Measurements from ENCODE around the gene TSPAN5. TPM values are rescaled to one million over a fixed set of nuclear protein-coding genes. Genes with fewer than 3 reads are reported as not detected.

The TSPAN5 gene
- total and polyA plus RNA-seq, 2 of the 4 experiments (the other 2 are of a cell fraction) = 64.8 to 79.6 TPM

DNA sequence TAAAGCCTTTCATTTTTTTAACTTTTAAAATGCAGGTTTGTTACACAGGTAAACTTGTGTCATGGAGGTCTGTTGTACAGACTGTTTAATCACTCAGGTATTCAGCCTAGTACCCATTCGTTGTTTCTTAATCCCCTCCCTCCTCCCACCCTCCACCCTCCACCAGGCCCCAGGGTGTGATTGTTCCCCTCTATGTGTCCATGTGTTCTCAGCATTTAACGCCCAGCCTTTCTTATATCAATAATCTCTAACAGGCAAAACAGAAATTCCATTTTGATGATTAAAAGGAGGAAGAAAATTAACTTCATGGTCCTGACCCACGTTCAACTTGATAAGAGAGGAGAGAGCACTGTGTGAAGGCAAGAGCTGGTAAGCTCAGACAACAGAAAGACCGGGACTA is 75.1 kb downstream of the TSPAN5 start:
- POLR2A ChIA-PET (ENCODE audit: unreplicated experiment) = no interaction called here
- intact Hi-C loops (cut with micrococcal nuclease) (no loop called here), in situ Hi-C loops (cut with MboI; ENCODE audit: low sequenced_read_pairs) (no loop called here), dilution Hi-C loops (cut with HindIII; ENCODE audit: low sequenced_read_pairs, unreplicated experiment) (no loop called here)
- CTCF ChIA-PET = no interaction called here
- TF ChIP-seq BHLHE40 (IDR thresholded peaks at IDR 0.05; ENCODE audit: low read depth, low read length) (no peak), FOS (IDR thresholded peaks at IDR 0.05; ENCODE audit: low read depth, low read length) (no peak), RAD21 (IDR thresholded peaks at IDR 0.05; ENCODE audit: low read length) (no peak), NFE2L2 (IDR thresholded peaks at IDR 0.05; ENCODE audit: low read depth, low read length) (no peak), POLR2A (IDR thresholded peaks at IDR 0.05; ENCODE audit: low read depth, low read length) (no peak), RCOR1 (IDR thresholded peaks at IDR 0.05; ENCODE audit: insufficient replicate concordance, low read length) (no peak), SMC3 (IDR thresholded peaks at IDR 0.05; ENCODE audit: low read depth, low read length) (no peak), MXI1 (IDR thresholded peaks at IDR 0.05; ENCODE audit: borderline replicate concordance, low read depth, low read length) (no peak), CEBPB (IDR thresholded peaks at IDR 0.05; ENCODE audit: low read depth, low read length) (no peak), CHD1 (IDR thresholded peaks at IDR 0.05; ENCODE audit: low read depth, low read length) (no peak)
- TF ChIP-seq, protein P1, sequence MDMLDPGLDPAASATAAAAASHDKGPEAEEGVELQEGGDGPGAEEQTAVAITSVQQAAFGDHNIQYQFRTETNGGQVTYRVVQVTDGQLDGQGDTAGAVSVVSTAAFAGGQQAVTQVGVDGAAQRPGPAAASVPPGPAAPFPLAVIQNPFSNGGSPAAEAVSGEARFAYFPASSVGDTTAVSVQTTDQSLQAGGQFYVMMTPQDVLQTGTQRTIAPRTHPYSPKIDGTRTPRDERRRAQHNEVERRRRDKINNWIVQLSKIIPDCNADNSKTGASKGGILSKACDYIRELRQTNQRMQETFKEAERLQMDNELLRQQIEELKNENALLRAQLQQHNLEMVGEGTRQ (IDR thresholded peaks at IDR 0.05; ENCODE audit: low read depth, low read length) = no peak
- TF ChIP-seq, protein P2, sequence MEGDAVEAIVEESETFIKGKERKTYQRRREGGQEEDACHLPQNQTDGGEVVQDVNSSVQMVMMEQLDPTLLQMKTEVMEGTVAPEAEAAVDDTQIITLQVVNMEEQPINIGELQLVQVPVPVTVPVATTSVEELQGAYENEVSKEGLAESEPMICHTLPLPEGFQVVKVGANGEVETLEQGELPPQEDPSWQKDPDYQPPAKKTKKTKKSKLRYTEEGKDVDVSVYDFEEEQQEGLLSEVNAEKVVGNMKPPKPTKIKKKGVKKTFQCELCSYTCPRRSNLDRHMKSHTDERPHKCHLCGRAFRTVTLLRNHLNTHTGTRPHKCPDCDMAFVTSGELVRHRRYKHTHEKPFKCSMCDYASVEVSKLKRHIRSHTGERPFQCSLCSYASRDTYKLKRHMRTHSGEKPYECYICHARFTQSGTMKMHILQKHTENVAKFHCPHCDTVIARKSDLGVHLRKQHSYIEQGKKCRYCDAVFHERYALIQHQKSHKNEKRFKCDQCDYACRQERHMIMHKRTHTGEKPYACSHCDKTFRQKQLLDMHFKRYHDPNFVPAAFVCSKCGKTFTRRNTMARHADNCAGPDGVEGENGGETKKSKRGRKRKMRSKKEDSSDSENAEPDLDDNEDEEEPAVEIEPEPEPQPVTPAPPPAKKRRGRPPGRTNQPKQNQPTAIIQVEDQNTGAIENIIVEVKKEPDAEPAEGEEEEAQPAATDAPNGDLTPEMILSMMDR (conservative IDR thresholded peaks at IDR 0.05; ENCODE audit: low read depth, low read length) = no peak
- TF ChIP-seq, protein P3, sequence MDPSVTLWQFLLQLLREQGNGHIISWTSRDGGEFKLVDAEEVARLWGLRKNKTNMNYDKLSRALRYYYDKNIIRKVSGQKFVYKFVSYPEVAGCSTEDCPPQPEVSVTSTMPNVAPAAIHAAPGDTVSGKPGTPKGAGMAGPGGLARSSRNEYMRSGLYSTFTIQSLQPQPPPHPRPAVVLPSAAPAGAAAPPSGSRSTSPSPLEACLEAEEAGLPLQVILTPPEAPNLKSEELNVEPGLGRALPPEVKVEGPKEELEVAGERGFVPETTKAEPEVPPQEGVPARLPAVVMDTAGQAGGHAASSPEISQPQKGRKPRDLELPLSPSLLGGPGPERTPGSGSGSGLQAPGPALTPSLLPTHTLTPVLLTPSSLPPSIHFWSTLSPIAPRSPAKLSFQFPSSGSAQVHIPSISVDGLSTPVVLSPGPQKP (IDR thresholded peaks at IDR 0.05; ENCODE audit: borderline replicate concordance, low read depth, low read length) = no peak
- peaks cover 17% of the 10 kb centered on the region; the same call in 1 of the 2 replicates for H4K20me1 ChIP-seq (ENCODE audit: insufficient read depth, low read length)
- no peak overlapping the region for H3K4me2 ChIP-seq (ENCODE audit: low read depth, low read length)
- H4K8ac ChIP-seq (ENCODE audit: low read depth in 2 of 2, low read length in 2 of 2) = no peak overlapping the region
- peaks cover 11% of the 10 kb centered on the region for H3K4me1 ChIP-seq (ENCODE audit: control insufficient read depth, insufficient read depth, low read length)
- H3K79me1 ChIP-seq (ENCODE audit: low read depth in 1 of 2, low read length in 2 of 2) = peaks cover 41 to 69% of the 10 kb centered on the region in 2 experiments
- no peak overlapping the region for H4K5ac ChIP-seq (ENCODE audit: low read depth, low read length)
- no peak overlapping the region for H3K14ac ChIP-seq (replicated peaks; ENCODE audit: low read depth, low read length)
- H3K4me3 ChIP-seq (ENCODE audit: insufficient read depth, low read depth, low read length) = no peak overlapping the region
- no peak overlapping the region for H3K27ac ChIP-seq (ENCODE audit: insufficient read depth, low read length)
- H3K9ac ChIP-seq (ENCODE audit: low read depth, low read length) = no peak overlapping the region
- H3K23ac ChIP-seq (ENCODE audit: low read depth, low read length) = no peak overlapping the region
- no peaks in the 10 kb centered on the region for H3K9me3 ChIP-seq (ENCODE audit: control insufficient read depth, insufficient read depth, low read length)
- no peak overlapping the region for H2BK5ac ChIP-seq (ENCODE audit: low read depth, low read length, poor library complexity, severe bottlenecking)
- BruUV-seq (replicated peaks) = no TSS peak
- ATAC-seq (ENCODE audit: low read depth) (no peak), DNase-seq (no peak)
- H3K27me3 ChIP-seq (ENCODE audit: control insufficient read depth, insufficient read depth, low read length) = no peaks in the 10 kb centered on the region
- H4K91ac ChIP-seq (ENCODE audit: insufficient read depth, low read depth, low read length) = no peak overlapping the region
- no peak overlapping the region for H3K56ac ChIP-seq (ENCODE audit: extremely low read depth, insufficient read depth, low read length)
- no peak overlapping the region for H2AFZ ChIP-seq (replicated peaks; ENCODE audit: low read length, poor library complexity)
- H2BK120ac ChIP-seq (ENCODE audit: low read depth, low read length) = no peak overlapping the region
- H2AK5ac ChIP-seq (ENCODE audit: low read depth, low read length) = peak overlapping the region; percentile 62; the same call in 1 of the 2 replicates
- H3K36me3 ChIP-seq (ENCODE audit: control insufficient read depth, insufficient read depth, low read length) = no peaks in the 10 kb centered on the region; the same call in 1 of the 2 replicates
- no peak overlapping the region for H2BK20ac ChIP-seq (ENCODE audit: low read depth, low read length)
- no peak overlapping the region for H2BK15ac ChIP-seq (ENCODE audit: low read depth, low read length)
- H3K4ac ChIP-seq (ENCODE audit: low read depth, low read length) = no peak overlapping the region
- no peak overlapping the region for H3K18ac ChIP-seq (ENCODE audit: low read depth, low read length)
- peaks cover 8% of the 10 kb centered on the region; the same call in 1 of the 2 replicates for H3K9me1 ChIP-seq (ENCODE audit: insufficient read depth, low read length)
- WGBS, 2 experiments (ENCODE audit: extremely low coverage in 2 of 2, insufficient read length in 1 of 2) = no CpG with 5 or more reads among the region's 4 CpGs
- H2AK9ac ChIP-seq (replicated peaks; ENCODE audit: low read depth, low read length, poor library complexity) = no peak overlapping the region

Data from IMR-90 (cell line).